Activated CD8-positive, alpha-beta memory T cell treated with anti-CD3 and anti-CD28 coated beads for 1 hour (primary cell): Measurements from ENCODE around the gene FBXO3.

ENCODE experiments used
- DNase-seq, 2 donors: peaks; one replicate each; pipeline ENCODE4 v3.0.0-alpha.2; 2020; ENCODE audit warnings: low read depth in 1 of 2; ENCODE audit errors: extremely low read depth in 1 of 2

FBXO3 gene

DNA sequence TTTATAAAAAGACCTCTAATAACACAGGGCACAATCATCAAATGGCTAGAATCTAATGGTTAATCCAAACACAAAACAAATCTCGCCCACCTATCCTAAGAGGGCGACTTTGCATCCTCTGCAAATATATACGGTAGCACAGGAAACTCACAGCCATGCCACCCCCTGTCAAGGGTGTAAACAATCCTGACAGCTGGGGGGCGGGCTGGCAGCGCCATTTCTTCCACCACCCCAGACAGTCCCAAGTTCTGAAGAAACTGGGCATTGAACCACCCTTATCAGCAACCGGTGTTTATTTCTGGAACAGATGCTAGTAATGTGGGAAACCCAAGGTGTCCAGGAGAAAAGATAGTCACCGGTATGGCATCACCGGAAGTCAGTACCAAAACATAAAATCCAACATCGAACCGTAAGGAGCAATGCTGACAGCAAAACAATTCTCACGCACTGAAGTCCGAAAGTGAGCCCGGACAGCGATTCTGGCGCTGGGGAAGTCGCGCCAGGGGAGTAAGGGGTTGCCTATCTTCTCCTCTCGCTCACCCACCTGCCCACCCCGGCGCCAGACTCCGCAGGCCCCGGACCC is 825 bp downstream of the FBXO3 start:
- DNase-seq, result no peak

DNA sequence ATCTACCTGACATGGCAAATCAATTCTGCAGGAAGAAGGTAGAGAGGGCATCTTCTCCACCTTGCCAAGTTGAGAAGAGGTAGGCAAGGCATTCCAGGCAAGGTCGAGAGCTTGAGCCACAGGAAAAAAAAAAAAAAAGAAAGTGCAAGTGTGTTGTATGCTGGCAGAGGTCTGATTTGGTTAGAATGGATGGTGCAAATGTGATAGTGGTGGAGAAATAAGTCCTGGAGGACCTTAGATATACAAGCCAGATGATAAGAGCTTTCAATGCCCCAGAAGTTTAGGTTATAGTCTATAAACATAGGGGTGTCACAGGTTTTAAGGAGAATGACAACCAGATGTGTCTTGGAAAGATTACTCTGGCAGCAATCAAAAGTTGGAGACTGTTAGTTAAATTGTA is 1.4 kb downstream of the FBXO3 start:
- no peak for DNase-seq

DNA sequence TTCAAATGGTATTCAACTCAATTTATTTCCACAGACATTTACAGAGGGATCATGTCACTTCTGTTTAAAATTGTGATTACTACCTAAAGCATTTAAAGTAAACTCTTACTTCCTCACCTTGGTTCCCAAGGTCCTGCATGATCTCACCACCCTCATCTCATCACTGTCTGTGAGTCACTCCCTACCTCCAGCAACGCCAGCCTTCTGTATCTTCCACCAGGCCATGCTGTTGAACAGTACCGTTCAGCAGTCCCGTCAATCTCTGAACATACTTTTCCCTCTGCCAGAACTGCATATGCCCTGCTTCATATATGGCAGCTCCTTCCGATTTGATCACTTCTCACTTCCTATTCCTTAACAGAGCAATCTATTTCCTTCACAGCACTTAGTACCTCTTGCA is 2.0 kb downstream of the FBXO3 start:
- DNase-seq, result no peak

DNA sequence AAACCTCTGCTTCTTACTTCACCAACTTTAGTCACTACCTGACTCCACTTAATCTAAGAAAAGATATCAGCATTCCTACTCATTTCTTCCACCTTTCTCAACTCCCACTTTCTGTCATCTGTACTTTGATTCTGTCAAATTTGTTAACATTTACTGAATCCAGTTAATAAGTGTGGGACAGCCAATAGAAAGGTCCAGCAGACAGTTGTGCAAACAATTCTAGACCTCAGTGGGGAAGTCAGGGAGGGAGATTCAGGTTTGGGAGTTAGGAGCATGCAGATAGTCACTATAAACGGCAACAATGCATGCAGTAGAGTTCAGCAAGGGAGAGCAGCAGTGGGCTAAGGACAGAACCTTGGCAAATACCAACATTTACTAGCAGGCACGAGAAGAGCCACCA is 4.1 kb downstream of the FBXO3 start:
- DNase-seq, result no peak

DNA sequence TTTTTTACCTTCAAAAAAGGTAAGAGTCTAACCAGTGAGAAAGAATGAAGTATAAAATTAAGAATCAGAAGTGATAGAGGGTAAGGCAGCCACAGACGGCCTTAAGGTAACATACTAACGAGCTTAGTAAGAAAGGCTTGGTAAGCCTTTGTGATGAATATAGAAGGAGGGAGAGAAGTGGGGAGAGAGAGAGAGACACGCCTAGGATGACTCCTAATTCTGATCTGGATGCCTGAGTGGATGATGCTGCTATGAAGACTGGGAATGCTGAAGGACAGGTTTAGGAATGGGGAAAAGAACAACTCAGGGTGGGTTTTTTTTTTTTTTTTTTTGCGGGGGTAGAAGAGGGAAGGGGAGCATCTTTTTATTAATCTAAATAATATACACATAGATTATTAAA is 4.8 kb downstream of the FBXO3 start:
- DNase-seq, result no peak

DNA sequence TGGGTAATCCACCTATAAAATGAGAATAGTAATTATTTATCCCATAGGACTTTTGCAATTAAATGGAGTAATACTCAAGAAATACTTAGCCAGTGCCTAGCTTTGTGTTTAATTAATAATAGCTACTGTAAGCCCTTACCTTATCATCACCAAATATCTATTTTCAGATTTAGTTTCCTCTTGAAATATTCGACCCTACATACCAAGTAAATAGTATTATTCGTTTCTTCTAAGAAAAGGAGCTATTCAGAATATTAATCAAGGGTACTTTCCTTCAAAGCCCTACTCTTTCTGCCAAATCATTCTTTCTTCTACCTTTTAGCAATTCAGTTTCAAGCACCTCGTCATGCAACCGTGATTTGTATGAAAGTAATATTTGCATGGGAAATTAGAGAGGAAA is 6.7 kb downstream of the FBXO3 start:
- DNase-seq, result no peak

DNA sequence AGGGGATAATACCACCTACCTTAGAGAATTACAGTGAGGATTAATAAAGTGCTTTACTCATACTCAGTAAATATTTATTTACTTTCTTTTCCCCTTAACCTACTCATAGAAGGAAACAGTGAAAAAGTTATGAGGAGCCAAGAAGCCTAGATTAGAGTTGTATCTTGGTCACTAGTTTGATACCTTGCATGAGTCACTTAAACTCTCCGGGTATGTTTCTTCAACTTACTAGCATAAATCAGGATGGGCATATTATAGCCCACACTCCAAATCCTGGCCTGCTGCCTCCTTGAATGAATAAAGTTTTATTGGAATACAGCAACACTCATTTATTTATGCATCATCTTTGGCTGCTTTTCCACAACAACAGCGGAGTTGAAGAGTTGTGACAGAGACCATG is 8.2 kb downstream of the FBXO3 start:
- no peak for DNase-seq

DNA sequence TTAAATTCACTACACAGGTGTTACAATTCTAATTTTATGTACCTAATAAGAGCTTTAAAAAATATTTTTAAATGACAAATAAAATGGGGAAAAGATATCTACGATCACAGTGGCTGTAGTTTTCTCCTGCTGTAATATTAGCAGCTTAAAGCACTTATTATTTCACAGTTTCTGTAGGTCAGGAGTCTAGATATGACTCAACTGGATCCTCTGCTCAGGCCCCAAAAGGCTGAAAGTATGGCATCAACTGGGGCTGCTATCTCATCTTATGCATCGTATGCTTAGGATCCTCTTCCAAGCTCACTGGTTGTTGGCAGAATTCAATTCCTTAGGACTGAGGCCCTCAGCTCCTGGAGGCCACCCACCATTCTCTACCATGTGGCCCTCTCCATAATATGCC is 12.8 kb downstream of the FBXO3 start:
- no peak for DNase-seq

DNA sequence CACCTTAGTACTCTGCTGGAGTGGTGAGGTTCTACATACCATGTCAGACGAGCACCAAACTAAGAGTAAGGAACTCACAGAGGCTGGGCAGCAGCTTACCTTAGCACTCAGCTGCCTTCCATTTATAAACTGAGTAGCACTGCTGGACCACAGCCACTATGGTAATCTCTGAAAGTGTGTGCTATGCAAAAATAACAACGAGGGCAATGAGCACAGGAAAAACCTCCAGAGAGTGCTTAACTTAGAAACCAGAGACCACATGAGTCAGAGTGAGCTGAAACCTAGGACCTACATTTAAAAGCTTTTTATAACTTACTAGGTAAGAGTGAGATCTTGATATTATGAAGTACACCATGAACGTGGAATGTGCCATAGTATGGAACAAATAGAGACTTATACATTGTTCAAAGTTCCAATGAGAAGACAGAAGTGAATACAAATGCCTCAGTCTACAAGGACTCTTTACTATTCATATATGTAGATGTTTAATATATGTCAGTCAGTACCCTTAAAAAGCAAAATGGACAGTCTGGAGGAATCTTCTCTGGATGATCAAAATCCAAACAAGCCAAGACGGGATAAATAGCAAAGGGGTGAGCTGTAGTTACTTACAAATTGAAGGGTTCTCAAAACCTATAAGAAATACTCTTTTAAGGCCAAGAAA is 20.9 kb downstream of the FBXO3 start:
- DNase-seq, result no peak

DNA sequence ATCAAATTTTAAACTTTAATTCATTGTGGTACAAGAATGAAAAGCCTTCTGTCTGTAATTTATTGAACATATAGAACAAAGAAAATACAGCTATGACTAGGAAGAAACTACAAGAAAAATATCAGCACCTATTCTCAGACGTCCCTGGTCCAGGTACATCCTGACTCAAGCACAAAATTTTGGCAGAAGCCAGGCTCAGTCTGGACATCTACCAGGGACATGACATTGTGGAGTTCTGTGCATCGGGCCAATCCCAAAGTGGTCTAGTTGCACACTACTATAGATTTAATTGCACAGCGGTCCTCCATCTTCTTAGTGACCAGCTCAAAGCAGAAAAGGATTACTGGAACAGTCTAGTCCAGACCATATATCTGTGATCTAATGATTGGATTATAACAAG is 22.4 kb downstream of the FBXO3 start:
- DNase-seq, result no peak

DNA sequence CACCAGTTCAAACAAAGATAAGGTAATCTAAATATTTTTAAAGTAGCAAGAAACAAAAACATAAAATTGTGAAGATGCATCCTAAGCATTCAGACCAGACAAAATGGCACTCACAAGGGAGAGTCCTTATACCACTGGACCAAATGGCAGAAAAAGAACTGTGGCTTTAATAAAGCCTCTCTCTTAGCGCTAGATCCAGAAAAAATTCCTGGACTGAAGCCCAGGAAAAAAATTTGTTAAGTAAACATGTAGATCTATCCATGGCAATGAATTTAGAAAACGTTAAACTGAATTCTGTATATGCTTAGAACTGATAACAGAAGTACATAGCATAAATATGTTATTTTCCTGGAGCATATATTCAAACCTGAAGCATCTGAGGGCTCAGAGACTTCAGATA is 26.3 kb downstream of the FBXO3 start:
- DNase-seq, result no peak

DNA sequence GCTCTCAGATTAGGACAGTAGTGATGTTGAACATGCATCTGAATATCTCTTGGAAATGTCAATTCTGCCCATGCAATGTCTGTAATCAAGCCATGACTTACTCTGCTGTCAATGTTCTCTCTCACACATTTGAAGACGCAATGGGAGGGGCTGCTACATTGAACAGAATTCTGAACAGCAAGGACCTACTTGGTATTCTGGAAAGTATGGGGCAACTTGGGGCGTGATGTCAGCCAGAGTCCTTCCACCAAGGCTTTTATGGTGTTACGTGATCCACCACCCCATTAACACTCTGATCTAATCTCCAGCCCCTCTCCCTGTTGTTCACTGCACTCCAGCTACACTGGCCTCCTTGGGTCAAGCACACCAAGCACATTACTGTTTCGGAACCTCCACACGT is 31.0 kb downstream of the FBXO3 start:
- no peak for DNase-seq

DNA sequence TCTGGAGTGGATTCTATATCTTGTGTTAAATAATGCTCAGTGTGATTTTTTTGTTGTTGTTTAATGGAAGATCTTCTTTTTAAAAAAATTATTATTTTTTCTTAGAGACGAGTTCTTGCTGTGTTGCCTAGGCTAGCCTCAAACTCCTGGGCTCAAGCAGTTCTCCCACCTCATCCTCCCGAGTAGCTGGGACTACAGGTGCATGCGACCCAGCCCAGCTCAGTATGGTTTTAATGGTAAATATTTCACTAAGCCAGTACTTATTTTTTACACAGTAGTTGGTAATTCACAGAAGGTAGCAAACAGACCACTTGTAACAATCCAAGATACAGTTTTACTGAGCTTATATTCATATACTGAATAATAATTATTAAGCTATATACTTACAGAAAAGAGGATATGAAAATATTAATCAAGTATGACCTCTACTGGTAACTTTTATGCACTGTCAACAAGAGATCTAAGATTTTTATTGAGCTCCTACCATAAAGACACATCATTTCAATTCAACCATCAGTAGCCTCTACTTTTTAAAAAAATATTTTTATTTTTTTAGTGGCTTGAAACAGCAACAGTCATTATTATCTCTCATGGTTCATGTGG is 32.0 kb downstream of the FBXO3 start:
- no peak for DNase-seq

DNA sequence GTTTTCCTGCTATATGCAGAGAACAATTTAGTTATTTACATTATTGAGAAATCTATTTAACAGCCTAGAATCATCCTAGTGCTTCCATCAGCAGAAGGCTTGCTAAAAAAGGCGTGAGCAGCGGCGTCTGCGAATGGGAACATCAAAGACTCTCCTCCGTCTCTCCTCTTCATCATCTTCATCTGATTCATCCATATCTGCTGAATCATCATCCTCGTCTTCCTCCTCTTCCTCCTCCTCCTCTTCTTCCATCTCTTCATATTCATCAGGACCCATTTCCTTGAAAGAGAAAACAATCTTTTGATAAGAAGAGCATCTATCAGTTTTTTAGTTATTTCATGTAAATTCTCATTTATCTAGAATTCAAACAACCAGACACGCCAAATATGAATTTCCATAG is 32.5 kb downstream of the FBXO3 start:
- DNase-seq, result no peak

DNA sequence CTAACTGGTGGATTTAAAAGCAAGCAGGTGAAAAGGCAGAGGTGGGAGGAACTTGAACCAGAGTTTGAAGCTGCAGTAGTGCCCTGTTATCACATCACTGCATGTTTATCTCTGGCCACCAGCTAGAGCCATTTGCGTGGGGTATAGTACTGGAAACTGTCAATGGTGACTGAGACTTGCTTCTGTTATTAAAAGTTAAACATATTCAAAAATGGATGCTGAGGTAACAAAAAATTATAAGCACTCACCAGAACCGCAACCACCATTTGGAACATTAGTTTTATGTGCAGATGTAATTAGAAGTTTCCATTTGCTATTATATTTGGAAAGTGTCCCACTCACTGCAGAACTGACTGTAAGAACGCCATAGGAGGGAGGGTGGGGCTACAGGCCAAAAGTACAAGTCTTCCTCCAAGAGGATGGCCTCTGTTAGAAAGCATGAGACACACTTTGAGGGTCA is 36.9 kb downstream of the FBXO3 start:
- DNase-seq, result no peak

DNA sequence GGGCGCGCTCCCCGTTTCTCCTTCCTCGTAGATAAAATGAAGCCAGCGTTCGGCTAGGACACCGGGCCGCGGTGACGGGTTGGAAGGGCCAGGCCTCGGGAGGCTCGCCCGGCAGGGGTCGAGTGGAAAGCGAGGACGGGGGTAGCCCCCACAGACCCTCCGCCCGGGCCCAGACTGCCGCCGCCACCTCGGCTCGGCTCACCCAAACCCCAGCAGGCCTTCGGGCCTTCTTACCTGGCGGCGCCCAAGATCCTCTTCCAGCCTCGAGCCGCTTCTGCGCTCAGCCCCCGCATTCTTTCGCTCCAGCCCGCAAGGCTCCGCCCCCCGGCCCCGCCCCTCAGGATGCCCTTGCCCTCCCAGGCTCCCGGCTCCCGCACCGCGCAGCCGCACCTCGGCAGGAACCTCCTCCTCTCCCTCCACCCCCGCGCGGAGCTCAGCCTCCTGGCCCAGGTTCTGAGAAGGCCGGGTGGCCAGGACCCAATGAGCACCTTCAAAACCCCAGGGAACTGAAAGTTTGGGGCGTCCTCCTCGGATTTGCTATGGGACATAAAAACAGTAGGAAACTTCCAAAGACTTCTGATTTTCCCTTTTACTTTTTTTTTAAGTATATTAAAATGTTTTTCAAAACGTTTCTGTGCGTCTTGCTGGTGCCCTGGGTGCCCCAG is 38.0 kb downstream of the FBXO3 start, which contains the start of gene CD59:
TSS of gene CD59 (minus strand) at position 276 of the 665 bp plus-strand sequence. CDS start 13,978 bp downstream, outside the sequence.
- peak; percentile 75 to 86 for DNase-seq

DNA sequence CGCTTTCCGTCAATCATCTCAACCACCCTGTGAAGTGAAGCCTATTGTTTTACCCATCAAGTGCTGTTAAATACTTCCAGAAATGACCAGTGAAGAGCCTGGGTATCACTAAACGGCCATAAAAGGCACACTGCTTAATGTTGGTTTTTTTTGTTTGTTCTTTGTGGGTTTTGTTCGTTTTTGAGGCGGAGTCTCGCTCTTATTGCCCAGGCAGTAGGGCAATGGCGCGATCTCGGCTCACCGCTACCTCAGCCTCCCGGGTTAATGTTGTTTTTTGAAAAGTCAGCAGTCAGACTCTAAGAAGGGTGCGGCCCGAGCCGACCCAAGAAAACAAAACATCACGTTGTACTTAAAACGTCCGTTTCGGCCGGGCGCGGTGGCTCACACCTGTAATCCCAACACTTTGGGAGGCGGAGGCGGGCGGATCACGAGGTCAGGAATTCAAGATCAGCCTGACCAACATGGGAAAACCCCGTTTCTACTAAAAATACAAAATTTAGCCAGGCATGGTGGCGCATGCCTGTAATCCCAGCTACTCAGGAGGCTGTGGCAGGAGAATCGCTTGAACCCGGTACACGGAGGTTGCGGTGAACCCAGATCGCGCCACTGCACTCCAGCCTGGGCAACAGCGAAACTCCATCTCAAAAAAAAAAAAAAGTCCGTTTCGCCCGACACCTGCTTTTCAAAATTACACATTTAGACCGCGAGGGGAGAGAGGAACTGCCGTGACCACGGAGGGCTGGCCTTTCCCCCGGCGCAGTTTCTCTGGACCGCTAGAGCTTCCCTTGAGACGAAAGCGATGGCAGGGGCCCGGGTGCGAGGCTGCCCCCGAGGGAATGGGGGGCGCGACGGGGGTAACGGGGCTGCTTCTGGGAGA is 38.8 kb downstream of the FBXO3 start:
- DNase-seq, result no peak

DNA sequence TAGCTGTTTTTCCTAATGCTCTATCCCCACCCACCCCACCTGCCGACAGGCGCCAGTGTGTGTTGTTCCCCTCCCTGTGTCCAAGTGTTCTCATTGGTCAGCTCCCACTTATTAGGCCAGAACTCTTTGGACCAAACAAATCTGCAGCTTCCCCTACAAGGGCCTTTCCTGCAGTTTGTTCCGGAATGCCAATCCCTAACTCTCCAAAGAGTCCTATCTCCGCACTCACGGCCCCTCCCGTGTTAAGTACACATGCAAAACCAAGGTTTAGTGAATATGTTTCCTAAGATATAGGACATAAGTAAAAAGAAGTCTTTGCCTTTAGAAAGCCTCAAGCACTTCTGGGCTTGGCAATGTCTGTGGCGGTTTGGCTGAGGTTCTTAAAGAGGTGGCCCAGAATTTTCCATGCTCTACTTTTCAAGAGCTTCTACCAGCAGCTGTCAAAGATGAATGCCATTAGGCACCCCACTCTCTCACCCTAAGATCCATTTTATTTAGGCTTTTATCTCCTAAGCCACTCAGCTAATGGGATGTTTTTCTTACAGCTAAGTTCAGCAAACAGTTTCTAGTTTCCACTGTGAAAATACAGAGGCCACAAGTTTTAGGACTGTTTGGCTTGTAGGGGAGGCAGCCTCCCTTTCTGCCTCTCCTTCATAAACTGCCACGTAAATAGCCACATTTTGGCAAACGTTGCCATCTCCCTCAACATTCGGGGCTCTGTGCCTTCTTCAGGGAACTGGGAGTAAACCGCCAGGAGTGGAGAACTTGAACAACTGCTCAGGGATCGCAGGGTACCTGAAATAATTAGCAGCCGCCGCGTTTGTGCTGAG is 39.7 kb downstream of the FBXO3 start:
- no peak for DNase-seq

DNA sequence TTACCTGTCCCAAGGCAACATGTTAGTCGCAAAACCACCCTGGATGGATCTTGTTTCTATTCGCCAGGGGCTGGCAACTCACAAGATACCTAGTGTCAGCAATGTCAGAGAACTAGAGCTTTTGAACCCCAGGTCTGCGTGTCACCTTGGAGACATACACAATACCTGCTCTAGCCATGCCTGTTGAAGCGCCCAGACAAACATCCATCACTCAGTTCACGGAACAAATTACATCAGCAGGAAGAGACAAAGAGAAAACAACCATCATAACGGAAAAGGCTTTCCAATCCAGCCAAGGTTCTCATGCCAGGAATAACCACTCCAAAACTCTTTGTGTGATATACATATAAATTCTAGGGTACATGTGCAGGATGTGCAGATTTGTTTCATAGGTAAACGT is 40.3 kb downstream of the FBXO3 start:
- no peak for DNase-seq
